Neural cell (in vitro differentiated cells): Measurements from ENCODE around the gene DCK.

Experiments
- CTCF ChIP-seq: fragments of 450-650 bp; IDR thresholded peaks from 2 replicates; pipeline ENCODE4 v1.5.1; 2014; ENCODE audit warnings: antibody characterized with exemption, mild to moderate bottlenecking, moderate library complexity; ENCODE audit not compliant: poor library complexity, severe bottlenecking
- EZH2 ChIP-seq: fragments of 200-600, 300-800 bp; shearing (Covaris generic), sonication (generic); IDR thresholded peaks from 2 replicates; pipeline ENCODE4 v1.6.1; 2014; ENCODE audit warnings: antibody characterized with exemption, low read length, borderline replicate concordance, mild to moderate bottlenecking; ENCODE audit not compliant: insufficient read depth, poor library complexity, severe bottlenecking

GRCh38 chr4:71027611-71028010, 34.2 kb downstream of the DCK start:
- no peak for TF ChIP-seq CTCF
- TF ChIP-seq EZH2: no peak
